Measurements from ENCODE around the gene ANK3.

Gene ANK3

GRCh38 chr10:60134548-60134947 is 255.1 kb downstream of the ANK3 start:
- no peak for DNase-seq

DNA sequence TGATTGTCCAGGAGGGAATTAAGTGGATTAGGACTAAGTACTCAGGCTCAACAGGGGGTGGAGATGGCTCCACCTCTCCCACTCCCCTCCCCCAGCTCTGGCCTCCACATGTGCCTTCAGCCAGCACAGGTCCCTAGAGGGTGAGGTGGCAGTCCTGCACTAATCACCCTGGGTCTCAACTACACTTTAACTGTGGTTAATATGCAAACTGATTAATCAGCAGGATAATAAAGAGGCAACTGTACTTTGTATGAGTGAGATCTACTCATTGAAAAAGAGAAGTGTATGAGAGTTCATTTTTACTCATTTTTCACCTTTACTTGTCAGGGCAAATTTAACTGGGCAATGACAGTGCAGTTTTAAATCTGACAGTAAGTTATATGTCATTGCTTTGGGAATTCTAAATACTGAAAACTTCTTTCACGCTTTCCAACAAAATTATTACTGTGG is 259.5 kb downstream of the ANK3 start:
- DNase-seq, result no peak

DNA sequence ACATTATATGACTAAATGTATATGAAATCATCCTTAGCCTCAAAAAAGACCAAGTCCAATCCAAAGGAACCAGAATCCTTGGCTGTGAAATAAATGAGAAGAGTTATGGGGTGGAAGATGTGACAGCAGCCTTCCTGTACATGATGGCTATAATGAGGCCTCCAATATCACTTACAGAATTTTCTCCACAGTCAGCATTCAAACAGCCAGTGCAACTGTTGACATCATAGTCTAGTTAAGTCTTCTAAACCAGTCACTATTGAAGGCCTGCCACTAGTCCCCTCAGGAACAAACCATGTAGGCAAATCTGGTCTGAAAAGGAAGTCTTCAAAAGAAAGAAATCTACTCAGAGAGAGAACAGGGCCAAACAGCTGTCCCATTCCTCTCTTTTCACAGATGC is 263.8 kb downstream of the ANK3 start:
- DNase-seq, result no peak

- DNase-seq, result no peak
Observed at GRCh38 chr10:60124536-60124935, 265.1 kb downstream of the ANK3 start.

GRCh38 chr10:60123668-60124067 is 266.0 kb downstream of the ANK3 start:
- DNase-seq, result no peak

DNA sequence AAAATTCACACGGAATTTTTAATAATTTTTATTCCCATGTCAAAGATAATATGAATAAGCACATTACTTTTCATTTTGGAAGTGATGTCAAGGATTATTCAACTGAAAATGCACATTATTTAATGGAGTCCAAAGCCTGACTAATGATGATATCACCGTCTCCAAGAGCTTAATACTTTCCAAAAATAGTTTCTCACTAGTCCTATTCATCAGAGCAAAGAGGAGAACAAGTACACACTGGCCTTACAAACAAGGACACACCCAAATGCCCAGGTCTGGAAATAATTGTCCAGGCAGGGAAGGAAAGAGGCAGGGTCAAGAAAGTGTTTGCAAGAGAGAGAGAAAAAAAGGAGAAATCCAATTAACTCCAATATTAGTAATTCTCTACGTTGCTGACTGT is 266.5 kb downstream of the ANK3 start:
- no peak for DNase-seq

GRCh38 chr10:60122190-60122589 is 267.5 kb downstream of the ANK3 start:
- DNase-seq, result no peak

DNA sequence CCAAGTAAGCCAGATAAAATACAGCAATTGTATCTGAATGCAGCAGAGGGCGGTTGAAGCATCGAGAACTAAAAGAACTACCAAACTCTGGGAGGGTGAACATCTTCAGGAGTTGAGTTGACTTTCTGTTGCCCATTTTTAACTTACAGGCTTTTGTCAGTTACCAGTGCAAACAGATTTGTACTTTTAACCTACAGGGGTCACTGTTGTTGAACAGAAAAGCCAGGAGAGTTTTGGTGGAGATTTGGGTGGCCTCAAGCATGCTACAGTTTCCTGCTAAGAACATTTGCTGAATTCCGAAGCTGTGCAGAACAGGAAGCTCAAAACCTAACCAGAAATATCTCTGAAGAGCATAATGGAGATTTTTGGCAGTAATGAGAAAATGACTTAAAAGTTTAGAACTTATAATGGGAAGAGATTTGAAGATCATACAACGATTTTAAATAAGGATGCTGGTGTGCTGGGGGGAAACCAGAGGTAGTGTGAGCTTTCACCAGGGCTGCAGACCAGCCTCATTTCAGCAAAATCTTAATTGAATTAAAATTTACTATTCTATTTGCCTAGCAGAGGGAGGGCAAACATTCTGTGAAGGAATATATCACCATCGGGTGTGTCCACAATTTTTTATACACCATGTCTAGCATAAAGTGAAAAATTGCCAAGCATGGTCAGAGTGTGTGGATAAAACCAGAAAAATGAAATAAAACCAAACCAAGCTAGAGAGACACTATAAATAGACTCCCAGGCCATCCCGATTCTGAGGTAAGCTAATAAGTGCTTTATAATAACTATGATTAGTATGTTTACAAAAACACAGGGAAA is 274.7 kb downstream of the ANK3 start:
- DNase-seq, result peak; percentile 46

DNA sequence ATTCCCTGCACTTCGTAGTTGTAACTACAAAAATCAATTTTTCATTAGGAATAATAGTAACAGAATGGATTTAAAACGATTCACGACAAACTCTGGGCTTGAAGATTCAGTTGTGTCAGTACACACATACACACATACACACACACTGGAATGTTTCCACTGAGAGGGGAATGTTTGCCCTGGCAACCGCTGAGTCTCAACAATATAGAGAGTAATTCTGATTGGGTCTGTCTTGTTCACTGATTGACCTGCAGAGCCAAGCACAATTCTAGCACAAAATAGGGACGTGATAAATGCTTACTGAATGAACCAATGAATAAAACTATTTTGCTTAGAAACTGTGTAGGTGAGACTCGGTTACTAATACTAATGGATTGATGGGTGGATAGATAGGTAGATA is 278.9 kb downstream of the ANK3 start:
- no peak for DNase-seq

- DNase-seq, result no peak
Observed at GRCh38 chr10:60107308-60107976, 282.2 kb downstream of the ANK3 start.

DNA sequence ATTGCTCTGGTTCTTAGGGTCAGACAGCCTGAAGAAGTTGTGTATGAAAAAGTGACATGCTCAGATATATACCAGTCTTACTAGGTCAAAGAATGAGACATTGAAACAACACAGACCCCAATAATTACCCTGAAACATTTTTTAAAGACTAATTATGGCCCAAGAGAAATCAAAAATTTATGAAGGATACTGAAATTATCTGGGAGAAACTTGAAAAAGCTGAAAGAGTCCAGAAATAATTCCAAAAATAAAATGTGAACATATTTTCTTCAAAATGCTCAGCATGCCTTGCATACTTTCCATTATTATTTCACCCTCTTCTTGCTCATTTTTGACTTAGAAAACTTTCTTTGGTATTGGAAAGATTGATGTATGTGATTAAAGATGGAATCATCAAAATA is 284.4 kb downstream of the ANK3 start:
- no peak for DNase-seq

DNA sequence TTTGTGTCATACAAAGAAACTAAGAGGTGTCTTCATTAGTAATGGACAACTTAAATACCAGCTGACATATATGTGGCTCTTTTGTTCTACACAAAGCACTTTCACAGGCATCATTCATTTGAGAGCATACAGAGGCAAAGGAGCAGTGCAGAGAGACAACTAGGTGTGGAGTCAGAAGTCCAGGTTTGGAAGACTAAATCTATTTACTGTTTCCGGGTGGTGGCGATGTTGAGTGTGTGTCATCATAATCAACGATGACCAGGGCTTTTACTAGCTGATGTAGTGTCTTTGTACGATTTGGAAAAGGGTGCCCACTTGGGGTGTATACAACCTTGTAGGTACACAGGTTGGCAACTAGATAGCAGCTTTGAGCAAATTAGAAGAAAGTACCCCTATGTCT is 287.9 kb downstream of the ANK3 start:
- DNase-seq, result no peak

DNA sequence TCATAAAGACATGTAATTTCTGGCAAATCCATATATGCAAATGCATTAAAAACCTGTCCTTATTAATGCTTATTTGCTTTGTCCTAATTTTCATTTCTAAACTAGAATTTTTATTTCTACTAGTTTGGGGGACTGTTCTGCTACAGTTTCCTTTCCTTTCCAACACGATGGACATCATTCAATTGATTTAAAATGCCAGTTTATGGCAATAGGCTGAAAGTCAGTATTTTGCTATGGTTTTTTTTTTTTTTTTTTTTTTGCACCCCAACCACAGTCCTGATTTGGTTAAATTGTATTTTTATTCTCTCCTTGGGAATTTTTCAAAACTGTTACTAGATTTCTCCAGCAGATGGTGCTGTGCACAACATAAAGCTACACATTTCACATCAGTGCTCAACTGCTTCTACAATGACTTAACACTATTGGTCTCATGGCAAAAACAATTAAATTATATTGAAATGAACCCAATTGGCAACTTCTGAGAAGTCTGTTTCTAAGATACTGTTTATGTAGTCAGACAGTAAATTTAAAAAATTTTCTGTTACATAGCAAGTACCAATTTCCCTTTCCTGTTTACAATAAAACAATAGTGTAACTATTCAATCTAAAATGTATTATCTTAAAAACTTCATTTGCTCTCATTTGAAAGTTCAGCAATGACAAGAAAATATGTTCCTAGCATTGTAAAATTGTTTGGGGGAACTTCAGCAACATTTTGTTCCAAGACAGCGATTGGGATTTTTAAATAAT is 289.5 kb downstream of the ANK3 start:
- peak; percentile 46 for DNase-seq

GRCh38 chr10:60098677-60099601 is 290.7 kb downstream of the ANK3 start:
- no peak for DNase-seq

- no peak for DNase-seq
Observed at GRCh38 chr10:60096761-60097513, 292.7 kb downstream of the ANK3 start.

DNA sequence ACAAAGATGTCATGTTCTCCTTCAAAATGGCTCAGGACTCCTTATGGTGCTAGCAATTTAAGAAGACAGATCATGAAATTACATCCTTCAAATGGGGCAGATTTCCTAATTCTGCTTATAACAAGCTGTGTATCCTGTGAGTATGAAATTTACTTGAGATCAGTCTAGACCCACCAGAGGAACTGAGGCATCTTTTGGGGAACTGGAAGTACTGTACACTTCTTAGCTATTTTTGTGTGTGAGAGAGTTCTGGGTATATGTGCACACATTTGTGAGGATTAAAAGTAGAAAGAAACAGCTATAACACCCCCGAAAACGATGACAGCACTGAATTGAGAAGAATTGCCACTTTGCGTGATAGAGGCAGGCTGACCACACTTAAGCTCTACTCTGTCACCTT is 296.4 kb downstream of the ANK3 start:
- no peak for DNase-seq

- no peak for DNase-seq
Observed at GRCh38 chr10:60086862-60087261, 302.8 kb downstream of the ANK3 start.

DNA sequence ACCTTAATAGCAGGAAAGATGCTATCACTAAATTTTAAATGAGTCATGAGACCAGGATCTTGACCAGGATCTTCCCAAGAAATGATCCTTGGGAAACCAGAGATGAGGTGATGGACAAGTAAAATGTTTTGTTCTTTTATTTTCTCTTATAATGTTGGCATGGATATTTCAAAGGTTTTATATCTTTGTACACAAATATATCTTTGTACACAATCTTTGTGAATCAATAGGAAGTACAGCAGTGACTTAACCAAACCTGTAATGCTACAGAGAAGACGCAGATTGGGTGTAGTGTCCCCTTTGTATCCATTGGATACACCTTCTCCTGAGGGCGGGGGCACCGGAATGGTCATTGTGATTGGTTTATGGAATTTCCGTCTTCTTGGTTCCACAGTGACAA is 303.3 kb downstream of the ANK3 start:
- DNase-seq, result no peak

- DNase-seq, result no peak
Observed at GRCh38 chr10:60082744-60083344, 306.8 kb downstream of the ANK3 start.

- no peak for DNase-seq
Observed at GRCh38 chr10:60082341-60082740, 307.3 kb downstream of the ANK3 start.
